ENCODE results near the gene FAM89B.
"Not testable (repeated sequence)": the region's sequence is repeated elsewhere in the genome, so short reads cannot be mapped to it uniquely, and the experiment has no call there.

Gene FAM89B

DNA sequence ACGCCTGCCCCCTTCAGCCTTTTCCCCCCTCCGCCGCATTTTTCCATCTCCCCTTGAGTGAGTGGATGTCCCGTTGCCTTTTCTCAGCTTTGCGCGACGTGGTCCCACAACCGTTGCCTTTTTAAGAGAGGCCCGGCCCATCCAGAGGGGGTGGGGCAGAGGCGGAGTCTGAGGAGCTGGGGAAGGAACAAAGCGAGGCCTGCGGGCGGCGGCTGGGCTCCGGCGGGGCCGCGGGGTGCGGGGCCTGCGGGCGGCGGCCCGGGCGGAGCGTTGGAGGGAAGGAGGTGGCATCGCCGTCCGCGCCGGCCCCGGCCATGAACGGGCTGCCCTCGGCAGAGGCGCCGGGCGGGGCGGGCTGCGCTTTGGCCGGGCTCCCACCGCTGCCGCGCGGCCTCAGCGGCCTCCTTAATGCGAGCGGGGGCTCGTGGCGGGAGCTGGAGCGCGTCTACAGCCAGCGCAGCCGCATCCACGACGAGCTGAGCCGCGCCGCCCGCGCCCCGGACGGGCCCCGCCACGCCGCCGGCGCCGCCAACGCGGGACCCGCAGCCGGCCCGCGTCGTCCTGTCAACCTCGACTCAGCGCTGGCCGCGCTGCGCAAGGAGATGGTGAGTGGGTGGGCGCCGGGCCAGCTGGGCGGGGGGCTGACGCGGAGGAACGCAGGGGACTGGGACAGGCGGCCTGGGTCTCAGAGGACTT lies at the start of gene FAM89B:
FAM89B (plus strand) TSS at position 183 of the 696 bp plus-strand sequence; CDS start at position 315, 132 bp downstream.
- peak; percentile 82 for DNase-seq (ENCODE audit: low read depth)

DNA sequence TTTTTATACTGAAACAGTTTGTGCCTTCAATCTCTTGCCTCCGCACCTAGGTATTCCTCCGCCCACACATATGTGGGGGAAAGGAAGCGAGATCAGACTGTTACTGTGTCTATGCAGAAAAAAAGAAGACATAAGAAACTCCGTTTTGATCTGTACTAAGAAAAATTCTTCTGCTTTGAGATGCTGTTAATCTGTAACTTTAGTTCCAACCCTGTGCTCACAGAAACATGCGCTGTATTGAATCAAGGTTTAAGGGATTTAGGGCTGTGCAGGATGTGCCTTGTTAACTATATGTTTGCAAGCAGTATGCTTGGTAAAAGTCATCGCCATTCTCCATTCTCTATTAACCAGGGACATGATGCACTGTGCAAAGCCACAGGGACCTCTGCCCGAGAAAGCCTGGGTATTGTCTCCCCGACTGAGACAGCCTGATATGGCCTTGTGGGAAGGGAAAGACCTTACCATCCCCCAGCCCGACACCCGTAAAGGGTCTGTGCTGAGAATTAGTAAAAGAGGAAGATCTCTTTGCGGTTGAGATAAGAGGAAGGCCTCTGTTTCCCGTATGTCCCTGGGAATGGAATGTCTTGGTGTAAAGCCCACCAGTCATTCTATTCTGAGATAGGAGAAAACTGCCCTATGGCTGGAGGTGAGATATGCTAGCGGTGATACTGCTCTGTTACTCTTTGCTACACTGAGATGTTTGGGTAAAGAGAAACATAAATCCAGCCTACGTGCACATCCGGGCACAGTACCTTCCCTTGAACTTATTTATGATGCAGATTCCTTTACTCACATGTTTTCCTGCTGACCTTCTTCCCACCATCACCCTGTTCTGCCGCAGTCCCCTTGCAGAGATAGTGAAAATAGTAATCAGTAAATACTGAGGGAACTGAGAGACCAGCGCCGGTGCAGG lies 49.4 kb upstream of the FAM89B start:
- not testable (repeated sequence) for DNase-seq (ENCODE audit: low read depth)

- DNase-seq (ENCODE audit: low read depth), result not testable (repeated sequence)
Observed at GRCh38 chr11:65523631-65523968, 48.7 kb upstream of the FAM89B start.

DNA sequence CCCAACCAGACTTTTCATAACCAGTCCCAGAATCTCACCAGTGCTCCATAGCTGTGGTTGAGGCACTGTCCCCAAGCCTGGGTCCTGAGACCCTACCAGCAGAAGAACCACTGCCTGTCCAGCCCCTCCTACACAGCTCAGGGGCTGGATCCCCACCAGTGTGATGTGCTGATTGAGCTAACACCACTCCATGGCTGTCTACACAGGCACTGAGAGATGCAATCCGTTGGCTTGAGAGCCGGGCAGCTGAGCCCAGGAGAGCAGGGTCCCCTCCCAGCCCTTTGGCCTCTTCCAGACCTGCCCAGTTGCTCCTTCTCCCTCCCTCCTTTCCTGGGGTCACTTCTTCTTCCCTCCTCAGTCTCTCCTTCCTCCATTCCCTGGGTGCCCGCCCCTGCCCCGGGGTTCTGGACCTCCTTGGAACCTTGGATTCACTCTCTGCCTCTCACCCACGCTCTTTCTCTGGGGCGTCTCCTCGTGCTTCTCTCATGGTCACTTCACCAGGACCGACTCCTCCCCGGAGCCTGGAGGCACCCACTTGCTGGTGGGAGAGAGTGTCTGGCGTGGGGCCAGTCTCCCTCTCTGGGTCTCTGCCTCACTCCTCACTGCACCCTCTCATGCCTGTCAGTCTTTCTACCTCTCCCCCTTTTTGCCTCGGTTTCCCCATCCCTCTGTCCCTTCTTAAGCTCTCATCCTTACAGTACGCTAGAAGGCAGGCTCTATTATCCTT lies 48.2 kb upstream of the FAM89B start:
- no peak for DNase-seq (ENCODE audit: low read depth)

DNA sequence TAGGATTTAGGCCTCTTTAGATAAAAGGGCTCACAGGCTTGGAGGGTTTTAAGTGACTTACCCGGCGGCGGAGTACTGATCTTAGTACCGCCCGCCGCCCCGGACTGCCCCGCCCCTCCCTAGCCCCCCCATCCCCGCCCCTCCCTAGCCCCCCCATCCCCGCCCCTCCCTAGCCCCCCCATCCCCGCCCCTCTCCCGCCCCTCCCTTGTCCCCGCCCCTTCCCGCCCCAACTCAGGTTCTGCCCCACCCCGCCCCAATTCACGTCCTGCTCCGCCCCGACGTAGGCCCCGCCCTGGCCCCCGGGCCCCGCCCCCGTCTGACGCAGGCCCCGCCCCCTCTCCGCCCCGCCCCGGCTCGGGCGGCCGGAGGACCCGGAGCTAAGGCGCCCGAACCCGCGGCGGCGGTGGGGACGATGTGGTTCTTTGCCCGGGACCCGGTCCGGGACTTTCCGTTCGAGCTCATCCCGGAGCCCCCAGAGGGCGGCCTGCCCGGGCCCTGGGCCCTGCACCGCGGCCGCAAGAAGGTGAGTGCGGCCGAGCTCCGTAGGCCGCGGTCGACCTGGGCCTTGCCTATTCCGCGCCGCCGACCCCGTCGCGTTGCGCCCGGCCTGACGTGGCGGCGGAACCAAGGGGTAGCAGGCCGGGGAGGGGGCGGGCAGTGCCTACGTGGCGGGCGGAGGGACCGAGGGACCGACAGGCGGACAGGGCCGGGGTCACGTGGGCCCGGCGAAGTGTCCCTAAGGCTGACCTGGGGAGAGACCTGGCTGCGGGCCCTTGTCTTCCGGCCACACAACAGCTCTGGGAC lies 47.4 kb upstream of the FAM89B start, which contains the start of gene SCYL1:
SCYL1 (plus strand) TSS at position 343 of the 805 bp plus-strand sequence; CDS start at position 414, 71 bp downstream.
- DNase-seq (ENCODE audit: low read depth), result peak; percentile 77

GRCh38 chr11:65525546-65526480 lies 46.5 kb upstream of the FAM89B start:
- no peak for DNase-seq (ENCODE audit: low read depth)

- DNase-seq (ENCODE audit: low read depth), result no peak
Observed at GRCh38 chr11:65526744-65527143, 45.6 kb upstream of the FAM89B start.

- DNase-seq (ENCODE audit: low read depth), result no peak
Observed at GRCh38 chr11:65528819-65529350, 43.5 kb upstream of the FAM89B start.

GRCh38 chr11:65529475-65530156 lies 42.7 kb upstream of the FAM89B start:
- no peak for DNase-seq (ENCODE audit: low read depth)

GRCh38 chr11:65530157-65530496 lies 42.2 kb upstream of the FAM89B start:
- no peak for DNase-seq (ENCODE audit: low read depth)

- no peak for DNase-seq (ENCODE audit: low read depth)
Observed at GRCh38 chr11:65532388-65533064, 39.8 kb upstream of the FAM89B start.

DNA sequence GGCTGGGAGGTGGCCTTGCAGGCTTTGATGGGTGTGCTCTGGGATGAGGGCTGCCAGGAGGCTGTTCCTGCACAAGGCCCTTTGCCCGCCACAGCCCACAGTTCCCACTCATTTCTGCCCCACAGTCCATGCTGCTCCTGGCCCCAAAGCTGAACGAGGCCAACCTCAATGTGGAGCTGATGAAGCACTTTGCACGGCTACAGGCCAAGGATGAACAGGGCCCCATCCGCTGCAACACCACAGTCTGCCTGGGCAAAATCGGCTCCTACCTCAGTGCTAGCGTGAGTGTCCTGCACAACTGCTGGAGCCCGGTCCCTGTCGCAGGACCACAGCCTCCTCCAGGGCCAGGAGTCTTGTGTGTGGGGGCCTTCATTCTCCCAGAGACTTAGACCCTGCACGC lies 37.2 kb upstream of the FAM89B start:
- DNase-seq (ENCODE audit: low read depth), result no peak

GRCh38 chr11:65536412-65537295 lies 35.7 kb upstream of the FAM89B start:
- no peak for DNase-seq (ENCODE audit: low read depth)

GRCh38 chr11:65537296-65537597 lies 35.1 kb upstream of the FAM89B start:
- no peak for DNase-seq (ENCODE audit: low read depth)

DNA sequence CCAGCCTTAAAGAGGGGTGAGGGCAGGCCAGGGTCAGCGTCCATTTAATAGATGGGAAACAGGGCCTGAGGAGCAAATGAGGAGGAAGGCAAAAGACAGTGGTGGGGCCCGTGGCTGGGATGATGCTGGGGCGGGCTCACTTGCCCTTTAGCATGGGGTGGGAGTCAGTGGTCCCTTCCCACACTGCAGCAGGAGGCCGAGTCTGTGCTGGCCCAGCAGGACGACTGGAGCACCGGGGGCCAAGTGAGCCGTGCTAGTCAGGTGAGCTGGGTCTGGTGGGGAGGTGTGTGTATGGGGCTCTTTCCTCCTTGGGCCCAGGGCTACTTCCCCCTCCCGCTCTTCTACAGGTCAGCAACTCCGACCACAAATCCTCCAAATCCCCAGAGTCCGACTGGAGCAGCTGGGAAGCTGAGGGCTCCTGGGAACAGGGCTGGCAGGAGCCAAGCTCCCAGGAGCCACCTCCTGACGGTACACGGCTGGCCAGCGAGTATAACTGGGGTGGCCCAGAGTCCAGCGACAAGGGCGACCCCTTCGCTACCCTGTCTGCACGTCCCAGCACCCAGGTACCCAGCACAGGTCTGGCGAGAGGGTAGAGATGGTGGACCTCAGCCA lies 34.6 kb upstream of the FAM89B start:
- no peak for DNase-seq (ENCODE audit: low read depth)

DNA sequence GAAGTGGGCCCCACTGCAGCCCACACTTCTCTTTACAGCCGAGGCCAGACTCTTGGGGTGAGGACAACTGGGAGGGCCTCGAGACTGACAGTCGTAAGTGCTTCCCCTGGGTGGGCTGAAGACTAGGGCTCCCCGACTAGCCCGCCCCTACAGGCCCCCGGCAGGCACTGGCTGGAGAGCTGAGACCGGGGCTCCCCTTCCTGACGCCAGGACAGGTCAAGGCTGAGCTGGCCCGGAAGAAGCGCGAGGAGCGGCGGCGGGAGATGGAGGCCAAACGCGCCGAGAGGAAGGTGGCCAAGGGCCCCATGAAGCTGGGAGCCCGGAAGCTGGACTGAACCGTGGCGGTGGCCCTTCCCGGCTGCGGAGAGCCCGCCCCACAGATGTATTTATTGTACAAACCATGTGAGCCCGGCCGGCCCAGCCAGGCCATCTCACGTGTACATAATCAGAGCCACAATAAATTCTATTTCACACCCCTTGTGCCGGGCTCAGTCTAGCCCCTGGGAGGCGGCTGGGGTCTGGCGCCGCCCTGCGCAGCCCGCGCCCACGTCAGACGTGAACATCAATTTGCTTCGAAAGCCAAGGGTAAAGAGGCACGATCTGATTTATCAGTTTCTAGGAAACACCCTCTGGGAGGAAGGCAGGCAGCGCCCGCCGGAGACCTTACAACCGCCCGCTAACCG lies 34.0 kb upstream of the FAM89B start:
- no peak for DNase-seq (ENCODE audit: low read depth)
